Measurements from ENCODE around the gene STX8. TPM values are rescaled to one million over a fixed set of nuclear protein-coding genes. Genes with fewer than 3 reads are reported as not detected.

STX8 gene
- polyA plus RNA-seq, 1 of the 3 experiments (the other 2 are of a cell fraction), result 51.3 TPM

- Histone ChIP-seq H3K4me2 (no peak overlapping the region), H3K9ac (no peak overlapping the region)
- DNase-seq, result no peak
Measured at GRCh38 chr17:9465210-9465921, 110.3 kb downstream of the STX8 start.

DNA sequence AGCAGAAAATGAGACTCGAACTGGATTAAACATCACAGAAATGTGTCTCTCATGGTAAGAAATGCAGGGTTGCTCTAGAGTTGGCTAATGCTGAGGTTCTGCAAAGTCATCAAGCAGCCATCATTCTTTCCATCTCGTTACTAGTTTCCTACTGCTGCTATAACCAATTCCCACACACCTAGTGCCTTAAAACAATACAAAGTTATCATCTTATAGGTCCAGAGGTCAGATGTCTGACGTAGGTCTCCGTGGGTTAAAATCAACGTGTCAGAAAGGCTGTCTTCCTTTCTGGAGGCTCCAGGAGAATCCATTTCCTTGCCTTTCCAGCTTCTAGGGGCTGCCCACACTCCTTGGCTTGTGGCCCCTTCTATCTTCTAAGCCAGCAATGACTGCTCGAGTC lies 118.6 kb downstream of the STX8 start:
- no peaks in the 10 kb centered on the region for H3K79me2 ChIP-seq (ENCODE audit: insufficient read depth)
- 83% methylated on average over 6 of the region's 6 CpGs for WGBS (ENCODE audit: low lambda C conversion rate)
- H3K9me3 ChIP-seq, result no peaks in the 10 kb centered on the region
- H3K4me2 ChIP-seq, result no peak overlapping the region
- H3K4me3 ChIP-seq (ENCODE audit: low read depth in 2 of 2, low read length in 1 of 2), result no peak overlapping the region
- no peaks in the 10 kb centered on the region for H3K27me3 ChIP-seq (ENCODE audit: insufficient read depth)
- no peaks in the 10 kb centered on the region for H3K4me1 ChIP-seq (ENCODE audit: control insufficient read depth in 1 of 2, insufficient read depth in 2 of 2, low read depth in 1 of 2, low read length in 1 of 2)
- no peak for DNase-seq
- no peaks in the 10 kb centered on the region for H3K9me2 ChIP-seq
- H3K27ac ChIP-seq (ENCODE audit: low read depth in 2 of 2, low read length in 1 of 2), result no peak overlapping the region
- no peaks in the 10 kb centered on the region for H3F3A ChIP-seq (replicated peaks; ENCODE audit: insufficient read depth)
- ChIA-PET POLR2A (no interaction called here), CTCF (no interaction called here)
- no peak overlapping the region for H3K9ac ChIP-seq
- no peaks in the 10 kb centered on the region for H4K20me1 ChIP-seq (ENCODE audit: insufficient read depth)
- H2AFZ ChIP-seq (ENCODE audit: low read depth), result no peak overlapping the region
- TF ChIP-seq FOXJ3 (CRISPR knock-in tag; IDR thresholded peaks at IDR 0.05) (no peak), EP300 (IDR thresholded peaks at IDR 0.05; ENCODE audit: borderline replicate concordance in 1 of 2, low read depth in 1 of 2, low read length in 1 of 2) (no peak), TCF12 (IDR thresholded peaks at IDR 0.05) (no peak), MEF2A (IDR thresholded peaks at IDR 0.05; ENCODE audit: borderline replicate concordance, low read depth) (no peak)
- TF ChIP-seq, protein P1, sequence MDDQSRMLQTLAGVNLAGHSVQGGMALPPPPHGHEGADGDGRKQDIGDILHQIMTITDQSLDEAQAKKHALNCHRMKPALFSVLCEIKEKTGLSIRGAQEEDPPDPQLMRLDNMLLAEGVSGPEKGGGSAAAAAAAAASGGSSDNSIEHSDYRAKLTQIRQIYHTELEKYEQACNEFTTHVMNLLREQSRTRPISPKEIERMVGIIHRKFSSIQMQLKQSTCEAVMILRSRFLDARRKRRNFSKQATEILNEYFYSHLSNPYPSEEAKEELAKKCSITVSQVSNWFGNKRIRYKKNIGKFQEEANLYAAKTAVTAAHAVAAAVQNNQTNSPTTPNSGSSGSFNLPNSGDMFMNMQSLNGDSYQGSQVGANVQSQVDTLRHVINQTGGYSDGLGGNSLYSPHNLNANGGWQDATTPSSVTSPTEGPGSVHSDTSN (IDR thresholded peaks at IDR 0.05), result no peak
- no peaks in the 10 kb centered on the region for H3K36me3 ChIP-seq (replicated peaks in 1 of 2; ENCODE audit: control insufficient read depth in 1 of 2, insufficient read depth in 2 of 2, low read length in 1 of 2)

More at GRCh38 chr17:9465210-9465921, 110.3 kb downstream of the STX8 start:
- Histone ChIP-seq H3K9me3 (no peaks in the 10 kb centered on the region), H3K36me3 (replicated peaks in 1 of 2; ENCODE audit: control insufficient read depth in 1 of 2, insufficient read depth in 2 of 2, low read length in 1 of 2) (no peaks in the 10 kb centered on the region), H3K9me2 (no peaks in the 10 kb centered on the region), H3K27me3 (ENCODE audit: insufficient read depth) (no peaks in the 10 kb centered on the region), H3K4me1 (ENCODE audit: control insufficient read depth in 1 of 2, insufficient read depth in 2 of 2, low read depth in 1 of 2, low read length in 1 of 2) (no peaks in the 10 kb centered on the region; a peak in 1 of 4 replicates), H3K4me3 (ENCODE audit: low read depth in 2 of 2, low read length in 1 of 2) (no peak overlapping the region), H4K20me1 (ENCODE audit: insufficient read depth) (no peaks in the 10 kb centered on the region), H3K27ac (ENCODE audit: low read depth in 2 of 2, low read length in 1 of 2) (no peak overlapping the region), H3K79me2 (ENCODE audit: insufficient read depth) (no peaks in the 10 kb centered on the region), H2AFZ (ENCODE audit: low read depth) (no peak overlapping the region), H3F3A (replicated peaks; ENCODE audit: insufficient read depth) (peaks cover 4% of the 10 kb centered on the region)
- CTCF ChIA-PET, result no interaction called here
- POLR2A ChIA-PET, result no interaction called here
- WGBS (ENCODE audit: low lambda C conversion rate), result 90% methylated on average over 16 of the region's 16 CpGs
- TF ChIP-seq NFIC (IDR thresholded peaks at IDR 0.05; ENCODE audit: borderline replicate concordance), result no peak
- 0 out of 2 replicates have a peak, but pooled peaks have one; percentile 16 for TF ChIP-seq GABPA (IDR thresholded peaks at IDR 0.05; ENCODE audit: low read depth)

- H3K9me3 ChIP-seq, result no peaks in the 10 kb centered on the region
- H3K27ac ChIP-seq (ENCODE audit: low read depth in 2 of 2, low read length in 1 of 2), result no peak overlapping the region
- H3K4me2 ChIP-seq, result no peak overlapping the region
- CTCF ChIA-PET, result no interaction called here
- DNase-seq, result no peak
- H3F3A ChIP-seq (replicated peaks; ENCODE audit: insufficient read depth), result no peaks in the 10 kb centered on the region
- H2AFZ ChIP-seq (ENCODE audit: low read depth), result no peak overlapping the region
- no peak overlapping the region for H3K9ac ChIP-seq
- no peak overlapping the region for H3K4me3 ChIP-seq (ENCODE audit: low read depth in 2 of 2, low read length in 1 of 2)
- no peaks in the 10 kb centered on the region for H3K4me1 ChIP-seq (ENCODE audit: control insufficient read depth in 1 of 2, insufficient read depth in 2 of 2, low read depth in 1 of 2, low read length in 1 of 2)
- H3K9me2 ChIP-seq, result no peaks in the 10 kb centered on the region
- no peaks in the 10 kb centered on the region for H3K36me3 ChIP-seq (replicated peaks in 1 of 2; ENCODE audit: control insufficient read depth in 1 of 2, insufficient read depth in 2 of 2, low read length in 1 of 2)
- no peaks in the 10 kb centered on the region for H4K20me1 ChIP-seq (ENCODE audit: insufficient read depth)
- H3K79me2 ChIP-seq (ENCODE audit: insufficient read depth), result no peaks in the 10 kb centered on the region
- 100% methylated on average over 1 of the region's 1 CpG for WGBS (ENCODE audit: low lambda C conversion rate)
- POLR2A ChIA-PET, result no interaction called here
- H3K27me3 ChIP-seq (ENCODE audit: insufficient read depth), result no peaks in the 10 kb centered on the region
- TF ChIP-seq NRF1 (IDR thresholded peaks at IDR 0.05; ENCODE audit: low read depth, low read length) (no peak), EP300 (IDR thresholded peaks at IDR 0.05; ENCODE audit: borderline replicate concordance in 1 of 2, low read depth in 1 of 2, low read length in 1 of 2) (no peak), GATA2 (CRISPR knock-in tag; IDR thresholded peaks at IDR 0.05) (no peak), IRF3 (IDR thresholded peaks at IDR 0.05; ENCODE audit: low read depth, low read length) (no peak), FOXM1 (IDR thresholded peaks at IDR 0.05; ENCODE audit: low read depth) (no peak), ZBTB33 (IDR thresholded peaks at IDR 0.05; ENCODE audit: borderline replicate concordance, low read depth) (no peak)
- TF ChIP-seq, protein P2, sequence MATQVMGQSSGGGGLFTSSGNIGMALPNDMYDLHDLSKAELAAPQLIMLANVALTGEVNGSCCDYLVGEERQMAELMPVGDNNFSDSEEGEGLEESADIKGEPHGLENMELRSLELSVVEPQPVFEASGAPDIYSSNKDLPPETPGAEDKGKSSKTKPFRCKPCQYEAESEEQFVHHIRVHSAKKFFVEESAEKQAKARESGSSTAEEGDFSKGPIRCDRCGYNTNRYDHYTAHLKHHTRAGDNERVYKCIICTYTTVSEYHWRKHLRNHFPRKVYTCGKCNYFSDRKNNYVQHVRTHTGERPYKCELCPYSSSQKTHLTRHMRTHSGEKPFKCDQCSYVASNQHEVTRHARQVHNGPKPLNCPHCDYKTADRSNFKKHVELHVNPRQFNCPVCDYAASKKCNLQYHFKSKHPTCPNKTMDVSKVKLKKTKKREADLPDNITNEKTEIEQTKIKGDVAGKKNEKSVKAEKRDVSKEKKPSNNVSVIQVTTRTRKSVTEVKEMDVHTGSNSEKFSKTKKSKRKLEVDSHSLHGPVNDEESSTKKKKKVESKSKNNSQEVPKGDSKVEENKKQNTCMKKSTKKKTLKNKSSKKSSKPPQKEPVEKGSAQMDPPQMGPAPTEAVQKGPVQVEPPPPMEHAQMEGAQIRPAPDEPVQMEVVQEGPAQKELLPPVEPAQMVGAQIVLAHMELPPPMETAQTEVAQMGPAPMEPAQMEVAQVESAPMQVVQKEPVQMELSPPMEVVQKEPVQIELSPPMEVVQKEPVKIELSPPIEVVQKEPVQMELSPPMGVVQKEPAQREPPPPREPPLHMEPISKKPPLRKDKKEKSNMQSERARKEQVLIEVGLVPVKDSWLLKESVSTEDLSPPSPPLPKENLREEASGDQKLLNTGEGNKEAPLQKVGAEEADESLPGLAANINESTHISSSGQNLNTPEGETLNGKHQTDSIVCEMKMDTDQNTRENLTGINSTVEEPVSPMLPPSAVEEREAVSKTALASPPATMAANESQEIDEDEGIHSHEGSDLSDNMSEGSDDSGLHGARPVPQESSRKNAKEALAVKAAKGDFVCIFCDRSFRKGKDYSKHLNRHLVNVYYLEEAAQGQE (IDR thresholded peaks at IDR 0.05; ENCODE audit: low read depth, low read length), result no peak
Measured at GRCh38 chr17:9456330-9456729, 119.3 kb downstream of the STX8 start.

Data from SK-N-SH (cell line).